WTC11 (cell line): ENCODE measurements around the gene LCE2D. TPM values are rescaled to one million over a fixed set of nuclear protein-coding genes. Genes with fewer than 3 reads are reported as not detected.

Experiments used
- ATAC-seq: fragments of 200-7000 bp; cut with Tn5 transposase; 2 replicates; pipeline ENCODE4 v1.10.0; 2021; ENCODE audit warnings: mild to moderate bottlenecking, moderate library complexity
- CTCF ChIA-PET: fragments of 300-600 bp; sonication (Branson Sonifier 250); formaldehyde crosslinking; loops from one replicate; lab custom pipeline; 2021; ENCODE audit warnings: antibody characterized with exemption; lab: Charles Lee
- POLR2A ChIA-PET: fragments of 350-600 bp; sonication (Branson Sonifier 250); formaldehyde crosslinking; loops from one replicate; lab custom pipeline; 2021; ENCODE audit warnings: antibody characterized with exemption; lab: Charles Lee
- DNase-seq: peaks from one replicate; pipeline ENCODE4 v3.0.0; 2021; ENCODE audit warnings: low spot score
- H3K27ac Mint-ChIP-seq: 2 replicates; pipeline ENCODE4 v1.8.0; 2021; ENCODE audit warnings: mixed read lengths
- H3K27me3 Mint-ChIP-seq: 2 replicates; pipeline ENCODE4 v1.8.0; 2021; ENCODE audit warnings: low read depth, mild to moderate bottlenecking, moderate library complexity, mixed read lengths
- H3K36me3 Mint-ChIP-seq: 2 replicates; pipeline ENCODE4 v1.8.0; 2021; ENCODE audit warnings: mixed read lengths
- H3K4me1 Mint-ChIP-seq: 2 replicates; pipeline ENCODE4 v1.8.0; 2022; ENCODE audit warnings: mixed read lengths
- H3K4me3 Mint-ChIP-seq: 2 replicates; pipeline ENCODE4 v1.8.0; 2021; ENCODE audit warnings: mild to moderate bottlenecking, moderate library complexity, mixed read lengths
- H3K9me3 Mint-ChIP-seq: 2 replicates; pipeline ENCODE4 v1.8.0; 2021; ENCODE audit warnings: mixed read lengths
- ARID4B ChIP-seq: sonication (generic); formaldehyde crosslinking; IDR thresholded peaks from 2 replicates; pipeline ENCODE4 v1.8.0; 2023; ENCODE audit warnings: missing genetic modification reagents, mild to moderate bottlenecking, borderline replicate concordance
- ATF2 ChIP-seq: sonication (generic); formaldehyde crosslinking; IDR thresholded peaks from 2 replicates; pipeline ENCODE4 v1.8.1; 2022; ENCODE audit warnings: low read depth, missing genetic modification reagents, borderline replicate concordance
- CBFB ChIP-seq: sonication (generic); formaldehyde crosslinking; IDR thresholded peaks from 2 replicates; pipeline ENCODE4 v1.8.1; 2022; ENCODE audit warnings: mild to moderate bottlenecking, low read depth, missing genetic modification reagents
- CTCF ChIP-seq: fragments of 200-600 bp; IDR thresholded peaks from 2 replicates; pipeline ENCODE4 v1.8.0; 2022; ENCODE audit warnings: antibody characterized with exemption
- EMX1 ChIP-seq: fragments of 250-450 bp; sonication (Bioruptor Pico); IDR thresholded peaks from 2 replicates; pipeline ENCODE4 v1.8.0; 2021; ENCODE audit warnings: mild to moderate bottlenecking
- FOXP1 ChIP-seq: sonication (generic); formaldehyde crosslinking; IDR thresholded peaks from 2 replicates; pipeline ENCODE4 v1.8.0; 2022; ENCODE audit warnings: missing genetic modification reagents, mild to moderate bottlenecking, moderate library complexity, borderline replicate concordance
- GTF2I ChIP-seq: fragments of 250-450 bp; sonication (Bioruptor Pico); conservative IDR thresholded peaks from 2 replicates; pipeline ENCODE4 v1.4.0; 2021; ENCODE audit warnings: mild to moderate bottlenecking
- HMGA2 ChIP-seq: fragments of 250-450 bp; sonication (Bioruptor Pico); IDR thresholded peaks from 2 replicates; pipeline ENCODE4 v1.4.0; 2021; ENCODE audit warnings: mild to moderate bottlenecking, moderate library complexity
- JUN ChIP-seq: sonication (generic); formaldehyde crosslinking; IDR thresholded peaks from 2 replicates; pipeline ENCODE4 v1.8.0; 2023; ENCODE audit warnings: mild to moderate bottlenecking, missing genetic modification reagents
- NR1H2 ChIP-seq: sonication (generic); formaldehyde crosslinking; IDR thresholded peaks from 2 replicates; pipeline ENCODE4 v1.9.0; 2021; ENCODE audit warnings: mild to moderate bottlenecking, moderate library complexity, missing genetic modification reagents
- NR2C2 ChIP-seq: sonication (generic); formaldehyde crosslinking; IDR thresholded peaks from 2 replicates; pipeline ENCODE4 v1.8.0; 2022; ENCODE audit warnings: mild to moderate bottlenecking, missing genetic modification reagents
- RELA ChIP-seq: sonication (generic); formaldehyde crosslinking; IDR thresholded peaks from 2 replicates; pipeline ENCODE4 v1.8.1; 2022; ENCODE audit warnings: missing genetic modification reagents, mild to moderate bottlenecking, borderline replicate concordance
- ZBTB43 ChIP-seq: sonication (generic); formaldehyde crosslinking; IDR thresholded peaks from 2 replicates; pipeline ENCODE4 v1.8.1; 2023; ENCODE audit warnings: mild to moderate bottlenecking, missing genetic modification reagents
- ZNF121 ChIP-seq: sonication (generic); formaldehyde crosslinking; IDR thresholded peaks from 2 replicates; pipeline ENCODE4 v1.8.0; 2023; ENCODE audit warnings: missing genetic modification reagents
- ZNF219 ChIP-seq: sonication (generic); formaldehyde crosslinking; IDR thresholded peaks from 2 replicates; pipeline ENCODE4 v1.8.0; 2023; ENCODE audit warnings: missing genetic modification reagents, mild to moderate bottlenecking, borderline replicate concordance
- ZNF396 ChIP-seq: fragments of 250-450 bp; sonication (Bioruptor Pico); IDR thresholded peaks from 2 replicates; pipeline ENCODE4 v1.8.0; 2021; ENCODE audit warnings: mild to moderate bottlenecking, moderate library complexity, borderline replicate concordance
- ZNF416 ChIP-seq: fragments of 250-450 bp; sonication (Bioruptor Pico); IDR thresholded peaks from 2 replicates; pipeline ENCODE4 v1.9.0; 2021; ENCODE audit warnings: mild to moderate bottlenecking, inconsistent platforms
- total RNA-seq: library from RNA; stranded (reverse); gene quantifications from 3 replicates; pipeline ENCODE4 v1.2.3, GENCODE V29; 2021
- TF ChIP-seq, protein P1 (sequence below): sonication (generic); formaldehyde crosslinking; IDR thresholded peaks from 2 replicates; pipeline ENCODE4 v1.8.1; 2023; ENCODE audit warnings: mild to moderate bottlenecking, missing genetic modification reagents, moderate library complexity

LCE2D gene
- total RNA-seq, 1 experiment from 2014 or later = not detected

GRCh38 chr1:152630596-152630995, 32.6 kb upstream of the LCE2D start:
- H3K4me3 Mint-ChIP-seq = no peak overlapping the region
- CTCF ChIA-PET = no interaction called here
- no peak for ATAC-seq

More at GRCh38 chr1:152630596-152630995, 32.6 kb upstream of the LCE2D start:
- H3K27ac Mint-ChIP-seq = no peak overlapping the region
- no peak for TF ChIP-seq ZNF121 (CRISPR knock-in tag)
- no peak for TF ChIP-seq FOXP1 (CRISPR knock-in tag)
- TF ChIP-seq ZNF416 = no peak
- TF ChIP-seq, protein P1, sequence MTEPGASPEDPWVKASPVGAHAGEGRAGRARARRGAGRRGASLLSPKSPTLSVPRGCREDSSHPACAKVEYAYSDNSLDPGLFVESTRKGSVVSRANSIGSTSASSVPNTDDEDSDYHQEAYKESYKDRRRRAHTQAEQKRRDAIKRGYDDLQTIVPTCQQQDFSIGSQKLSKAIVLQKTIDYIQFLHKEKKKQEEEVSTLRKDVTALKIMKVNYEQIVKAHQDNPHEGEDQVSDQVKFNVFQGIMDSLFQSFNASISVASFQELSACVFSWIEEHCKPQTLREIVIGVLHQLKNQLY = no peak
- TF ChIP-seq ATF2 (CRISPR knock-in tag) = no peak
- TF ChIP-seq HMGA2 (CRISPR knock-in tag) = no peak
- TF ChIP-seq EMX1 = no peak
- TF ChIP-seq ZBTB43 = no peak
- TF ChIP-seq NR2C2 (CRISPR knock-in tag) = no peak
- no peak for TF ChIP-seq GTF2I (CRISPR knock-in tag)
- TF ChIP-seq CBFB (CRISPR knock-in tag) = no peak
- TF ChIP-seq ARID4B (CRISPR knock-in tag) = no peak
- no peak for TF ChIP-seq ZNF219 (CRISPR knock-in tag)
- no peak for TF ChIP-seq CTCF
- TF ChIP-seq RELA (CRISPR knock-in tag) = no peak
- no peak for TF ChIP-seq JUN (CRISPR knock-in tag)
- TF ChIP-seq NR1H2 (CRISPR knock-in tag) = no peak
- TF ChIP-seq ZNF396 = no peak
- H3K4me1 Mint-ChIP-seq = no peaks in the 10 kb centered on the region
- no peak for DNase-seq
- H3K9me3 Mint-ChIP-seq = peaks cover 89% of the 10 kb centered on the region
- POLR2A ChIA-PET = no interaction called here
- H3K36me3 Mint-ChIP-seq = peaks cover 78% of the 10 kb centered on the region
- peaks cover 10% of the 10 kb centered on the region for H3K27me3 Mint-ChIP-seq
